NCI-H345 treated with DMSO at 0.1 percent for 48 hours (cell line): ENCODE measurements around the gene DOK3.
"Not testable (repeated sequence)": the region's sequence is repeated elsewhere in the genome, so short reads cannot be mapped to it uniquely, and the experiment has no call there.

Source experiments
- DNase-seq: peaks from one replicate; lab custom pipeline; 2025; ENCODE audit not compliant: unreplicated experiment; lab: John Stamatoyannopoulos, UW

DOK3 gene

DNA sequence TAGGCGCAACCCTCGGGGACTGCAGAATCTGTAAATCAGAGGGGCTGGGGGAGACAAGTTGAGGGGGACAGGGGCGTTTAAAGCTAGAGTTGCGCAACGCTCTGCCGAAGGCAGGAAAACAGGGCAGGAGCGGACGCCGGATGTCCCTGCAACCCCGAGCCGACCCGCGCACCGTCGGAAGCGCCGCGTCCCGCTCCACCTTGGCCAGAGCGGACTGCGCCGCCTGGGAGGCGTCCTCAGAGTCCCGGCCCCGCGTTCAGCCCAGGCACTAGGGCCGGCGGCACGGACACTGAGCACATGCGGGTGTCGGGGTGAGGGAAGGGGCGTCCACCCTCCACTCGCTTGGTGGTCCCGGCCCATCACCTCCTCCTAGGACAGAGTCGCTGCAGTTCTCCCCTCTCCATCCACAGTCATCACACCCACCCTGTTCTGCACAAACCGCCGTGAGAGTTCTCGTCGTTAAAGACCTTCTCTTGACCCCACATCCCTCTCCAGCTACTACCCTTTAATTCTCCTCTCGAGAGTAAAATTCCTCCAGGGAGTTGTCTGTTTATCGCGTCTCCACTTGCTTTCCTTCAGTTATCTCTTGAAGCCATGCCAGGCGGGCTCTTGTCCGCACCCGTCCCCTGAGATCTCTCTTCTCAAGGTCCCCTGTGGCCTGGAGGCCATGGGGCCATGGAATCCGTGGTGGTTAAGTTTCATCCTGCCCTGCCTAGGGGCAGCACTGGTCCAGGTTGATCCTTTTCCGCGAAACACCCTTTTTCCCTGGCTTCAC is 11.4 kb downstream of the DOK3 start:
- DNase-seq, result no peak

DNA sequence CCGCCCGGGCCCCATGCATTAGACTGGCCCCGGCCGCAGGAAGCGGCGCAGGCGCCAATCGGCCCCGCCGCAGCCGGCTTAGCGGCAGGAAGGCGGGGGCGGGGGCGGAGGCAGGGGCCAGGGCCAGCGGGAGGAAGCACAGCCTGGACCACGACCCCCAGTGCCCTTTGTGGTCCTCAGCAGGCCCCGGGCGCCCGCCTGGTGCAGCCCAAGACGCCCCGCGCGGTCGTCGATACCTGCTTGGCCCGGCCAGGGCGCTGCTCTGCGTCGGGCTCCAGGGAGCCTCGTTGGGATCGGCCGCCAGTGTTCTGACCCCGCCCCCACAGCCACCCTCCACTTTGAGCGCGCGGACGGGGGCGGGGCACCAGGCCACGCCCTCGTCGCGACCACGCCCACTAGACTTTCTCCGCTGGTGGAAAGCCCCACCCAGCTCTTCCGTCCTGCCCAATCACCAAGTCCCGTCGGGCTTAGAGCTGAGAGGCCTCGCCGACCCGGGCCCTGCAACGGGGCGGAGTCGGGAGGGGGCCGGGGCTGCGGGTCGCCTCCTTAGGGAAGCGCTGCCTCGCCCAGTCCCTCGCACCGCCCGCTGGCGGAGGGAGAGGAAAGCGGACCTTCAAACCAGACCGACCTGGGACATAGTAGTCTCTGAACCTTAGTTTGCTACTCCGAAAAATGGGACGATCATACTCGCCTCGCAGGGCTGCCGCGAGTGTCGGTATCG is 12.2 kb downstream of the DOK3 start, which contains the start of gene PDLIM7:
TSS of gene PDLIM7 (minus strand) at position 313 of the 721 bp plus-strand sequence. CDS start 1,092 bp downstream, outside the sequence.
- peak; percentile 88 for DNase-seq

DNA sequence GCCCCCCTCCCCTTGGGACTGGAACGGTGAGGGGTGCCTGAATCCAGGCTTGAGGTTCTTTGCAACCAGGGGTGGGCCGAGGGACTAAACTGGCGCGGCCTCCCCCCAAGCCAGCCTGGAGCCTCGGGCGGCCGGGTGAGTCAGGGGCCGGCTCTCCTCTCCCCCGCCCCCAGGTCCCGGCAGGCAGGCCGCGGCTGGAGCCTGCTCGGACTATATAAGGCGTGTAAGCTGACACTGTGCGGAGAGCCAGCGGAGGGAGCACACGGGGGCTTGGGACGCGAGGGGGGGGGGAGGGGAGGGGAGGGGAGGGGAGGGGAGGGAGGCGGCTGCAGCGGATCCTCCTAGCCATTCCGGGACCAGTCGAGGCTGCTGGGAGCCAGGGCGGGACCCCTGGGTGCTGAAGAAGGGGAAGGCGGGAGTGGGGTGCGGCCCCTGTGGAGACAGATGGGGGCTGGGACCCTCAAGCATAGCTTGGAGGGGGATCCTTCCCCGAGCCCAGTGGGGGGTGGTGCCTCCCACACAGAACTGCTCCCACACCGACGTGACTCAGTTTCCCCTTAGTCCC is 12.8 kb downstream of the DOK3 start:
- DNase-seq, result peak; percentile 52

DNA sequence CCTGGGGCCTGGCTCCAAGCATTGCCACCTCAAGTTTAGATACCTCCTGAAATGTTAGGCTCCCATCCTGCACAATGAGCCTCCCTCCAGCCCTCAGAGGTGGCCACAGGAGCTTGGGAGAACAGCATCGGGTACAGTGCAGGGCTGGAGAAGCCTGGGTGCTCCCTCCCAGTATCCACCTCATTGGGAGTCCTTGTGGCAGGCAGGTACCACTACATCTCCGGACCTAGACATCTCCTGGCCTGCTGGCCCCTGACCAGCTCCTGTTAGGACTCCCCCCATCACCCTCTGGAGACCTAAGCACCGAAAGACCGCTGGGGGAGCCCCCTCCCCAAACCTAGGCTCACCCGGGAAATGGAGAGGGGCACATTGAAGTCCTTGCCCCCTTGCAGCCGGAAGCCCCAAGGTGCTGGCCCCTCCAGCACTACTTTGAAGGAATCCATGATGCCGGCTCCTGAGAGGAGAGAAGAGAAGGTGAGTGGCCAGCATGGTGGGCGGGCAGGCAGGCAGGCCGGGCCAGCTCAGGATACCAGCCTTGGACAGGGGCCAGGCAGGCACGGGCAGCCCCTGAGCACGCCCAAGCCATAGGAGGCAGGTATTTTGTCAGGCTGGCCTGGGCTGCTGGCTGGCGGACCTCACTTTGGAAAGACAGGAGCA is 13.4 kb downstream of the DOK3 start:
- DNase-seq, result no peak

DNA sequence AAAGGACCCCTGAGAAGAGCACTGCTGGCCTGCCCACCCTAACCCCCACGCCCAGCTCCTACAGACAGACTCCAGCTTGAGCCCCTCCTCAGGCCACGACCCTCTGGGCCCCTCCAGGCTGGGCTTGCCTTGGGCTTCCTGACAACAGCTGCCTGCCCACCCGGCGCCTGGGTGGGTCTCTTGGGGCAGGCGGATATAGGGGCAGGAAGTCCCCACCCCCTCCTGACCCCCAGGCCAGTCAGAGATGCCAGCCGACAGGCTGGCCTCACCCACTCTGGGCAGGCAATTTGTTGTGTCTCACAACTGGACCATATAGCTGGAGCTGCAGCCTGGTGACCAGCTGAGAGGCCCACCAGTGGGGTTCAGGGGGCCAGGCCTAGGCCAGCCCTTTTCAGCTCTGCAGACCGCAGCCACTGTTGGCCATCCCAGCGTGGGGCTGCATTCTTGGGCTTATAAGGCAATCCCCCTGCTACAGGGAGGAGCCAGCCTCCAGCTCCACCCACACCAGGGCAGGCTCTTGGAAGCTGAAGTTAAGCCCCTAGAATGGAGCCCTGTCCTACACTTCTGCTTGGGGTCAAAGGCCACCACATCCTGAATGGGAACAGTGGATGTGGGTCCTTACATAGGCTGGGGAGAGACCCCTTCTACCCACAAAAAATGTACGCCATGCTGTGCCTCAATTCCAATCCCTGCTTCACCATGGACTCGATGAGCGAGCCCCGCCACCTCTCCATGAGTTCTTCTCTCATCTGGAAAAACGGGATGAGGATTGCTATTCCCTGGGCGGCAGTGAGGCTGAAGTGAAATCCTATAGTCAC is 14.2 kb downstream of the DOK3 start:
- DNase-seq, result no peak

DNA sequence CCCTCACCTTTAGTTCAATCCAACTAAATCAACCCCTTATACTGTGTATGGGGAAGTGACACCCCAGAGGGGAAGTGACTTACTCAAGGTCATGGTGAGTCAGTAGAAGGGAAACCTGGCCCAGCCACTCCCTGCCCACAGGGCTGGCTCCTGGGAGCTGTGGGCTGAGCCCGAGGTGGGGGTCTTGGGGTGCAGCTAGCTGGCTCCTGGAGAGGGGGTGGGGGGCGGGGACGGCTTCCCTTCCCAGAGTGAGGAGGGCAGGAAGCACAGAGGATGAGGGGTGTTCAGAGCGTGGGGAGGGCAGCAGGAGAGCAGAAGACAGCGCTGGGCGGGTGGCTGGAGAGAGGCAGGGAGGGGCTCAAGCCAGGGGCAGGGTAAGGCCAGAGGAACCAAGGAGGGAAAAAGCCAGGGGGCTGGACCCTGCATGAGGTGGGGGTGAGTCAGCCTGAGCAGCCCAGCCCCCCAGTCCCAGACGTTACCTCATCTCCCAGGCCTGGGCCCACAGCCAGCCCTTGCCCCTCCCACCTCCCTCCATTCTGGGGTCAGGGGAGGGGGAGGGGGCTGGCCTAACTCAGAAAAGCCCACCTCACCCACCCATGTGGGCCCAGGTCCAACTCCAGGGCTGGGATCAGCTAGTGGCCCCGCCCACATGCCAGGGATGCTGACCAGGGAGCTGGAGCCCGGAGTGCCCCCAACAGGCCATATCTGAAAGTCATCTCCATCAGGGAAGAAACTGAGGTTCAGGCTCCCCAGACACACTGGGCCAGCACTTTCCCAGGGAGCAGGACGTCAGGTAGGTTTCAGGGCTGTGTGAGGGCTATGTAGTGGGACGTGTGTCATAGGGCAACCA is 15.1 kb downstream of the DOK3 start:
- DNase-seq, result no peak

DNA sequence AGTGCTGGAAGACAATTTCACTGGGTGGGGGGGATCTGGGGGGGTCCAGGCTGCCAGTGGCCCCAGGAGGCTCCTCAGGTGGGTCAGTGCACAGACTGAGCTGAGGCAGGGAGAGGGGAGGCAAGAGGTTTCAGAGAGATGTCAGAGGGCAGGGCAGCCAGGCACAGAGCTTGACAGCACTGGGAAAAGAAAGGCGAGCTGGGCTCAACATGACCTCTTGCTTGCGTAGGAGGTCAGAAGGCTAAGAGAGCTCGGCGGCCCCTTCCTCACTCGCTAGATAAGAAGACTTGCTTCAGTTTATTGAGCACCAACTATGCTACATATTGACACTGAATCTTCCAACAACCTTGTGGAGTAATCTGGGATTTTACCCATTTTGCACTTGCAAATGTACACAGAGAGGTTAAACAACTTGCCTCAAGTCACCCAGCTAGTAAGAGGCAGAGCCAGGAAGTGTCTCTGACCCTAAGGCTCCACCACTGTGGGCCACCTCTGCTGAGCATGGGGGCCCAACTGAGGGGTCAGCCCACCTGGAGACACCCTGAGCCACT is 15.8 kb downstream of the DOK3 start:
- no peak for DNase-seq

DNA sequence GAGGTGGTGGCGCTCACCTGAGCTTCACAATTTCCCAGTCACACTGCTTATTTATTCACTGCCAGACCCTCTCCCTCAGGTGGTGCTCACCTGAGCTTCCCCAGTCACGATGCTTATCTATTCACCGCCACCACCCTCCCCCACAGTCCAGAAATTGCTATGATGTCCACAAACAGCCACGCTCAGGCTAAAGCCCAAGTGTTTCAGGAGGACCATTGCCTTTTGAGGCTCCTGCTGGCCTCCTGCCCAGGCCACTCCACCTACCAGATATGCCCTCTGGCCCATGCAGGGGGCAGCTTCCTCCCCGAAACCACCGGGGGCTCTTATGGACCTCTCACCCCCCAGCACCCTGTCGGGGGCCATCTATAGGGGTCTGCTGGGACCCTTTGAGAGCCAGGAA is 16.8 kb downstream of the DOK3 start:
- no peak for DNase-seq

DNA sequence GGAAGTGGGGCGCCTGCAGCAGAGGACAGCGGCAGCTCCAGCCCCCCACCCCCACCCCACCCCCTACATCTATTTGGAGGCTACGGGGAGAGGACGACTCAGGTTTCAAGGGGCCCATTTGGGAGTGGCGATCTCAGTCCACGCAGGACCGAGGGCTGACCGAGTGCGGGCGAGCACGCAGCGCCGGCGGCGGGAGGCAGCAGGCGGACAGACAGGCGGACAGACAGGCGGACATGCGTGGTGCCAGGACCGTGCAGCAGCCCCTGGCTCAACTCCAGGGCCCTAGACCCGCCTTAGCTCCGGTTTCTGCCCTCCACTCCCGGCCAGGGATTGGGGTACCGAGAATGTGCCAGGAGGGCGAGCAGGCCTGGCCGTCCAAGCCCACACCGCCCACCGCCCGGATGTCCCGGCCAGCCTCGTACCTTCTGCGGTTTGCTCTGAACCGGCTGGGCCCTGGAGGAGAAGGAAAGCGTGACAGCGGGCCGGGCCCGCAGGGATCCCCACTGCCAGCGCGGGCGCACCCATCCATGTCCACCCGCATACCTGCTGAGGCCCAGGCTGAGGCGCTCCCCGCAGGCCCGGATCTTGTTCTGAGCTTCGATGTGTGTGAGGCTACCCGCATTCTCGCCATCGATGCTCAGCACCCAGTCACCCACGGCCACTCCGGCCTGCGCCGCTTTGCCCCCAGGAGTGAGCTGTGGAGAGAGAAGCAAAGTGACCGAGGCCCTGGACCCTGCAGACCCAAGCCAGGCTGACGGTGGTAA is 17.5 kb downstream of the DOK3 start:
- DNase-seq, result no peak

DNA sequence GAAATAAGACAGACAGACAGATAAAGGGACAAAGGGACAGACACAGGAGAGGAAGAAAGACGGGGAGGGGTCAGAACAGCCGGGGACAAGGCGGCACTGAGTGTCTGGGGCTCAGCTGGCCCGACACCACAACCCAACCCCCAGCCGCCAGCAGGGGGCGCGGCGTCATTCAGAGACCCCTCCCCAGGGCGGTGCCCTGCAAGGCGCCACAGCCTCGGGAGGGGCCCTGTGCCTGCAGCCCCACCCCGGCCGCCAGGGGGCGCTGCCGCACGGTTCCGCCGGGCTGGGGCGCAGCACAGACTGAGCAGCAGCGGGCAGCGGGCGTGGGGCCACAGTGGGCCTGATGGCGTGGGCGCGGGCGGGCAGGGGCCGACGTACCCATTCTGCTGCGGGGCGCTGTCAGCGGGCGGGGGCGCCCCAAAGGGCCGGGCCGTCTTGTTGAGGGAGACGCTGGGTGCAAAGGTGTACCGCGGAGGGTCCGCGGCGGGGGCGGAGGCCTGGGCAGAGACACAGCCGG is 18.1 kb downstream of the DOK3 start:
- no peak for DNase-seq

DNA sequence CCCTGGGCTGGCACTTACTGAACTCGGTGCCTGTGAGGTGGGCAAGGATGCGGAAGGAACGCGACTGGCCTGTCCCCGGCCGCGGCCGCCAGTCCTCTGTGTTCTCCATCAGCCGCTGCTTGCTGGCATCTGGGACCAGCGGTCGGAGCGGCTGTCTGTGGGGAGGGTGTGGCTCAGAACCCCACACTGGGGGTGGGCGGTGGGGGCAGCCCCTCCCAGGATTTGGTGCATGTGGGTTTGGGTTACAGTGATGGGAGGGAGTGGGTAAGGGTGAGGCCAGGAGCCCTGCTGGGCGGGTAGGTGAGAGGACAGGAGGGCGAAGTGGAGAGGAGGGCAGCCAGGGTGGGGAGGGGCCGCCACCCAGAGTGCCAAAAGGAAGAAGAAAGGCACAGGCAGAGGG is 18.6 kb downstream of the DOK3 start:
- DNase-seq, result no peak

DNA sequence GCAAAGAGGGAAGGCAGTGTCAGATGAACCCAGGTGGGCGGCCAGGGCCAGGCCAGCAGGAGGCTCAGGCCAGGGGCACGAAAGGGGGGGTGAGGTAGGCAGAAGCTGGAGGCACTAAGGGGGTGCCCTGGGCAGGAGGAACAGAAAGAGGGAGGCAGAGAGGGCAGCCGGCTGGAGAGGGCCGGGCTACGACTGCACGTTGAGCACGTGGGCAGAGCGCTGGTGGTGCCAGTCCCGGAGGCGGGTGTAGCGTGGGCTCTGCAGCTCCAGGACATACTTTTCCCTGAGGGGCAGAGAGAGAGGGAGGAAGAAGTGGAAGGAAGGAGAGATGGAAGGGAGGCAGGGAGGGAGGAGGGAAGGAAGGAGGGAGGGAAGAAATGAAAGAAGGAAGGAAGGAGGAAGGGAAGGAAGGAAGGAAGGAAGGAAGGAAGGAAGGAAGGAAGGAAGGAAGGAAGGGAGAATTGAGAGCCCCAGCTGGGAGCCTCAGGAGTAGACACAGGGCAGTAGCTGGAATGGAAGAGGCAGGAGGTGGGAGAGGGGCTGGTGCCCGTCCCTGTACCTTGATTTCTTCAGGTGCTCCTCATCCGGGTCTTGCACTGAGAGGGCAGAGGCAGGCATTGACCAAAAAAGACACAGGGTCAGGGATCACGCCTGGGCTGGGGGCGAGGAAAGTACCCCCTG is 19.2 kb downstream of the DOK3 start:
- DNase-seq, result no peak

DNA sequence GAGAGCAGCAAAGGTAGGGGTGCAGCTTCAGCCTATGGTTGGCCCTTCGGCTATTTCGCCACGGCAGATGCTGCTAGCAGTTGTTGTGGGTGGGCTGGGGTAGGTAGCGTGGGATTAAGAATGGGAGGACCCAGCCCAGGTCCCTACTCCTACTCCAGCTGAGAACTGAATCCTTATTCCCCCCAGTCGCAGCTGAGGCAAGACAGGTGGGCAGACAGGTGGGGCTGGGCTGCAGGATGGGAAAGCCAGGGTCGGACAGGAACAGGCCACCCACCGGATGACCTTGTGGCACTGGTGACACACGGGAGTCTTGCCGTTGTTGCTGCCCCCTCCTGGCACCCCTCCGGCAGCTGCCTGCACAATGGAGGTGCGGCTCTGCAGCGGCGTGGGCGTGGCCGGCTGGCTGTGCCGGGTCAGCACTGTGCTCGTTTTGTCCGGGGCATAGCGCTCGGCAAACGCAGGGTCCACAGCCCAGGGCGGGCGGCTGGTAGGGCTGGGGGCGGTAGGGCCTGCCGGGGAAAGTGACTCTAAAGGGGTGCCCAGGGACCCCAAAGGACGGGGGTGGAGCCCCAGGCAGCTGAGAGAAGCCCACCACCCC is 20.4 kb downstream of the DOK3 start:
- DNase-seq, result no peak

DNA sequence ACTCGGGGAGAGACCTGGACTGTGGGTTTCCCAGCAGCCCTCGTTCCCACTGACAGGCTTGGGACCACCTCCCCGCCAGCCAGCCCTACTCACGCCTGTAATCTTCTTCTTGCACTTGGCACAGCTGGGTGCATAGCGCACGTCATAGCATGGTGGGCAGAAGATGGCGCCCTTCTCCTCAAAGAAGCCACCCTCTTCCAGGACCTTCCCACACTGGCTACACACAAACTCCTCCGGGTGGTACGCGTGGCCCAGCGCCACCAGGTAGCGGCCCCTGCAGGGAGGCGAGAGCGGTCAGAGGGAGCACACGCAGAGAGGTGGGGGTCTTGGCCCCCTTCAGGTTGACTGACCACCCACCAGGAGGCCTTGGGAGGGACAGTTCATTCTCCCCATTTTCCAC is 21.7 kb downstream of the DOK3 start:
- no peak for DNase-seq

DNA sequence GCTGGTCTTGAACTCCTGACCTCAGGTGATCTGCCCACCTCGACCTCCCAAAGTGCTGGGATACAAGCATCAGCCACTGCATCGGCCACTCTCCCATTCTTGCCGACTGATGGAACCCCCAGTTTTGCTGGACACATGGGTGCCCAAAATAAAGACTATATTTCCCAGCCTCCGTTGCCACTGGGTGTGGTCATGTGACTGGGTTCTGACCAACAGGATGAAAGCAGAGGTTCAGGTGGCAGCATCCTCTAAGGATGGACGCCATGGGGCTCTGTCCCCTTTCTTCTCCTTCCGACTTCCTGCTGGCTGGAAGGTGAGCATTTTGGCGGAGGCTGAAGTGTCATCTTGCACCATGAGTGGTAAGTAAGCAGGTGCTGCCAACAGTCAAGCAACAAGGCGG is 22.5 kb downstream of the DOK3 start:
- no peak for DNase-seq

DNA sequence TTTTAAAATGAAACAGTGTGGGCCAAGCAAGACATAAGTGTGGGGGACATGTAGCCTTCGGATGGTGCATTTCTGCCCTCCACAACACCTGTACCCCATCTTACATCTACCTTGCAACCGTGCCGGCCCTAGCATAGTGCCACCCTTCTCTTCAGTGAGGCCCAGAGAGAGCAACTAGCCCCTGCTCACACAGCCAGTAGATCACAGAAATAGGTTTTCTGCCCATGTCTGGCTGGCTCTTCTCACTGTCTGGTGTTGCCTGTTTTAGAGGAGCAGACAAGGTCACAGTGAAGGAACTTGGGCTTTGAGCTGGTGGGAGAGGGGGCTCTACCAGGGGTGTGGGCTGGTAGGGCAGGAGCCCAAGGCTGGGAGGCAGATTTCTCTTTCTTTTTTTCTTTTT is 23.4 kb downstream of the DOK3 start:
- no peak for DNase-seq

DNA sequence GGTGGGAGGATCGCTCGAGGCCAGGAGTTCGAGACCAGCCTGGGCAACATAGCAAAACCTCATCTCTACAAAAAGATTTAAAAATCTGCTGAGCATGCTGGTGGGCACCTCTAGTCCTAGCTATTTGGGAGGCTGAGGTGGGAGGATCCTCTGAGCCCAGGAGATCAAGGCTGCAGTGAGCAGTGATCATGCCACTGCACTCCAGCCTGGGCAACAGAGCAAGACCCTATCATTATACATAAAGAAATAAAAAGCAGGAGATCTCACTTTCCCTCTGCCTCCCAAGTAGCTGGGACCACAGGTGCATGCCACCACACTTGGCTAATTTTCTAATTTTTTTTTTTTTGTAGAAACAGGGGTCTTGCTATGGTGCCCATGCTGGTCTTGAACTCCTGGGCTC is 23.9 kb downstream of the DOK3 start:
- not testable (repeated sequence) for DNase-seq
